GM10266 (cell line): ENCODE measurements around the gene GANAB.

Experiments used
- DNase-seq: peaks from one replicate; pipeline ENCODE4 v3.0.0; 2012; ENCODE audit errors: extremely low spot score
- CTCF ChIP-seq: IDR thresholded peaks from 2 replicates; pipeline ENCODE4 v1.5.1; 2012; ENCODE audit warnings: mild to moderate bottlenecking, low read depth; ENCODE audit not compliant: control insufficient read depth, insufficient read depth; ENCODE audit errors: missing control alignments

GANAB gene

GRCh38 chr11:62580959-62581715, 65.3 kb downstream of the GANAB start:
- TF ChIP-seq CTCF: no peak
- no peak for DNase-seq

- no peak for TF ChIP-seq CTCF
- no peak for DNase-seq
Observed at GRCh38 chr11:62579252-62579651, 67.2 kb downstream of the GANAB start.

- no peak for DNase-seq
- TF ChIP-seq CTCF: no peak
Observed at GRCh38 chr11:62578541-62578940, 67.9 kb downstream of the GANAB start.

DNA sequence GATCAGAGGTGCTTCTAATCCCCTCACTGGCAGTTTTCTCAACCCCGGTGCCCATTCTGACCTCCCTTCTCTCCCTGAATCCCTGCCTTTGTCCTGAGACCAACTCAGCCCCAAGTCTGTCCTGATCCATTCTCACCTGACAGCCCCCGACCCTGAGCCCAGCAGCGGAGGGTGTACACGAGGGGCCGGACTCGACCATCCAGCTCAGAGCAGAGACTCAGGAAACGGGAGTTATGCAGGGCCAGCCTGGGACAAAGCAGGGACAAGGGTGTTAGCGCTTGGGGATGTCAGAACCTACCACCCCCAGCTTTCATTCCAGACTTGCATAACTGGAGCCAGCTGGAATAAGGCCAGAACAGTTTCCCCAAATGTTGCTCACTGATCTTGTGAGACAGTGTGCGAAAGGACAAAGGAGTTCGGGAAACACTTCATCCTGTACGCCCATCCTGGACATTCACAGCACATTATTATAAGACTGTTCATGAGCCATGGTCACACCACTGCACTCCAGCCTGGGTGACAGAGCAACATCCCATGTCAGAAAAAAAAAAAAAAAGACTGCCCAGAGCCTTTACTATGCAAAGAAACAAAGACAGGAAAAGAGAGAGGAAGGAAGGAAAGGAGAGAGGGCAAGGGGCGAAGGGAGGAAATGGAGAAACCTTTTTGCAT, 69.2 kb downstream of the GANAB start:
- DNase-seq: no peak
- no peak for TF ChIP-seq CTCF

GRCh38 chr11:62575837-62576236, 70.6 kb downstream of the GANAB start:
- no peak for TF ChIP-seq CTCF
- DNase-seq: no peak

DNA sequence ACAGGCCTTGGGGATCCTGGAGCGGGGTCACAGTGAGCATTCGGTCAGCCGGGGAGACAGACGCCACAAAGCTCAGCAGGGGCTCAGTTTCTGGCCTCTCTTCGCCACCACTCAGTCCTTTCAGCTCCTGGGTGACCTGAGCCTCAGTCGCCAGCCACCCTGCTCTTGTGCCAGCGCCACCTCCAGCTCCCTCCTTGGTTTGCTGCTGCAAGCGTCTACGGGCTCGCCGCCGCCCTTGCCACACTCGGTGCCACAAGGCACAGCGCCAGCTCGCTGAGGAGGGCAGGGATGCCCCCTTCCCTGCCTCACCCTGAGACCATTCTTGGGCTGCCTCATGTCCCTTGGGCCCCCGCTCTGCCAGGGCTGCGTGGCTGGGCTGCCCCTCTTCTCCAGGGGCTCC, 71.3 kb downstream of the GANAB start:
- no peak for DNase-seq
- TF ChIP-seq CTCF: no peak
